HEK293 (cell line): ENCODE results near the gene GRB10.

Experiments used
- GLIS2 ChIP-seq: fragments of 450-650 bp; formaldehyde crosslinking; IDR thresholded peaks from 2 replicates; pipeline ENCODE4 v1.5.1; 2016; ENCODE audit warnings: missing biosample characterization, missing genetic modification characterization
- HOXD13 ChIP-seq: sonication (generic); formaldehyde crosslinking; IDR thresholded peaks from 2 replicates; pipeline ENCODE4 v1.8.0; 2022; ENCODE audit warnings: missing genetic modification reagents, borderline replicate concordance
- IKZF3 ChIP-seq: fragments of 450-650 bp; IDR thresholded peaks from 2 replicates; pipeline ENCODE4 v1.5.0; 2018; ENCODE audit warnings: missing biosample characterization, mild to moderate bottlenecking, missing genetic modification characterization, moderate library complexity
- OVOL3 ChIP-seq: fragments of 450-650 bp; formaldehyde crosslinking; IDR thresholded peaks from 2 replicates; pipeline ENCODE4 v1.5.1; 2016; ENCODE audit warnings: missing biosample characterization, missing genetic modification characterization
- SP2 ChIP-seq: fragments of 450-650 bp; formaldehyde crosslinking; IDR thresholded peaks from 2 replicates; pipeline ENCODE4 v1.5.1; 2016; ENCODE audit warnings: missing biosample characterization, missing genetic modification characterization
- WT1 ChIP-seq: fragments of 450-650 bp; formaldehyde crosslinking; IDR thresholded peaks from 2 replicates; pipeline ENCODE4 v1.5.1; 2016; ENCODE audit warnings: missing biosample characterization, missing genetic modification characterization
- ZNF121 ChIP-seq: fragments of 450-650 bp; formaldehyde crosslinking; IDR thresholded peaks from 2 replicates; pipeline ENCODE4 v1.5.1; 2016; ENCODE audit warnings: missing biosample characterization, missing genetic modification characterization
- ZNF184 ChIP-seq: fragments of 450-650 bp; IDR thresholded peaks from 2 replicates; pipeline ENCODE4 v1.5.1; 2018; ENCODE audit warnings: missing biosample characterization, mild to moderate bottlenecking, missing genetic modification characterization
- ZNF292 ChIP-seq: fragments of 450-650 bp; formaldehyde crosslinking; IDR thresholded peaks from 2 replicates; pipeline ENCODE4 v1.5.1; 2016; ENCODE audit warnings: low read depth, missing biosample characterization, missing genetic modification characterization, borderline replicate concordance
- ZNF433 ChIP-seq: fragments of 450-650 bp; formaldehyde crosslinking; IDR thresholded peaks from 2 replicates; pipeline ENCODE4 v1.5.1; 2016; ENCODE audit warnings: missing biosample characterization, missing genetic modification characterization, low read depth
- ZNF473 ChIP-seq: fragments of 450-650 bp; formaldehyde crosslinking; IDR thresholded peaks from 2 replicates; pipeline ENCODE4 v1.5.1; 2017; ENCODE audit warnings: missing biosample characterization, missing genetic modification characterization
- ZNF549 ChIP-seq: fragments of 450-650 bp; IDR thresholded peaks from 2 replicates; pipeline ENCODE4 v1.5.1; 2018; ENCODE audit warnings: missing biosample characterization, missing genetic modification characterization, mild to moderate bottlenecking, inconsistent platforms, moderate library complexity
- ZNF600 ChIP-seq: fragments of 450-650 bp; formaldehyde crosslinking; IDR thresholded peaks from 2 replicates; pipeline ENCODE4 v1.5.1; 2016; ENCODE audit warnings: missing biosample characterization, missing genetic modification characterization
- ZNF624 ChIP-seq: fragments of 450-650 bp; formaldehyde crosslinking; IDR thresholded peaks from 2 replicates; pipeline ENCODE4 v1.5.1; 2017; ENCODE audit warnings: missing biosample characterization, missing genetic modification characterization
- ZNF664 ChIP-seq: fragments of 450-650 bp; formaldehyde crosslinking; IDR thresholded peaks from 2 replicates; pipeline ENCODE4 v1.5.1; 2016; ENCODE audit warnings: missing biosample characterization, missing genetic modification characterization
- ZNF701 ChIP-seq: fragments of 450-650 bp; formaldehyde crosslinking; IDR thresholded peaks from 2 replicates; pipeline ENCODE4 v1.5.1; 2016; ENCODE audit warnings: missing biosample characterization, missing genetic modification characterization
- ZSCAN23 ChIP-seq: fragments of 450-650 bp; formaldehyde crosslinking; IDR thresholded peaks from 2 replicates; pipeline ENCODE4 v1.5.1; 2016; ENCODE audit warnings: missing biosample characterization, missing genetic modification characterization
- TF ChIP-seq, protein P1 (sequence below): fragments of 450-650 bp; formaldehyde crosslinking; IDR thresholded peaks from 2 replicates; pipeline ENCODE4 v1.5.1; 2016; ENCODE audit warnings: missing biosample characterization, missing genetic modification characterization
- TF ChIP-seq, protein P2 (sequence below): fragments of 450-650 bp; formaldehyde crosslinking; IDR thresholded peaks from 2 replicates; pipeline ENCODE4 v1.5.1; 2016; ENCODE audit warnings: missing biosample characterization, missing genetic modification characterization
- TF ChIP-seq, protein P3 (sequence below): fragments of 450-650 bp; formaldehyde crosslinking; IDR thresholded peaks from 2 replicates; pipeline ENCODE4 v1.5.1; 2016; ENCODE audit warnings: missing biosample characterization, missing genetic modification characterization, borderline replicate concordance
- TF ChIP-seq, protein P4 (sequence below): fragments of 450-650 bp; formaldehyde crosslinking; IDR thresholded peaks from 2 replicates; pipeline ENCODE4 v1.5.1; 2016; ENCODE audit warnings: missing biosample characterization, missing genetic modification characterization
- TF ChIP-seq, protein P5 (sequence below): fragments of 450-650 bp; formaldehyde crosslinking; IDR thresholded peaks from 2 replicates; pipeline ENCODE4 v1.5.1; 2016; ENCODE audit warnings: missing biosample characterization, missing genetic modification characterization, low read depth
- TF ChIP-seq, protein P6 (sequence below): fragments of 450-650 bp; formaldehyde crosslinking; IDR thresholded peaks from 2 replicates; pipeline ENCODE4 v1.5.1; 2016; ENCODE audit warnings: missing biosample characterization, missing genetic modification characterization

Gene GRB10

DNA sequence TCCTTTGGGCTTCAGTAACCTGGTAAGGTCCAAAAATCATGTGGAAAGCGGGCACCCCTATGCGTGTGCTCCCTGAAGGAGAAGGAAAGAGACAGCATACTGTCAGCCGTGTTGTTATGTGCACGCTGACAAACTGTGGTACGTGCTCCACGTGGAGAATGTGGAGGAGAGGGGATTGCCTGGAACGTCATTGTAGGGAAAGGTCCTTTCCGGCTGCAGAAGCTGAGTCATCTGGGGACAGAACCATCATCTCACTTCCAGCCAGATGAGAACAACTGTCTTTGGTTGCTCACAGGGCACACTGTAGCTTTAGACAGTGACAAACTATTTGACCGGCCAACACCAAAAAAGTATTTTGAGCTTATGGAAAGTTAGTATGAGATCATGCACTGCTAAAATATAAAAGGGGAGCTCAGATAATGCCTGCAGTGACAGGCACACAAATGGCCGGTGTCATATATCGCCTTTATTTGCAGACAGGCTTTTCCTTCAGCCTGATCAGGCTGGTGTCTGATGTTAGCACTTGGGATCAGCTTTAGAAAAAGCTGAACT, 38.8 kb upstream of the GRB10 start (continued):
- TF ChIP-seq, protein P1, sequence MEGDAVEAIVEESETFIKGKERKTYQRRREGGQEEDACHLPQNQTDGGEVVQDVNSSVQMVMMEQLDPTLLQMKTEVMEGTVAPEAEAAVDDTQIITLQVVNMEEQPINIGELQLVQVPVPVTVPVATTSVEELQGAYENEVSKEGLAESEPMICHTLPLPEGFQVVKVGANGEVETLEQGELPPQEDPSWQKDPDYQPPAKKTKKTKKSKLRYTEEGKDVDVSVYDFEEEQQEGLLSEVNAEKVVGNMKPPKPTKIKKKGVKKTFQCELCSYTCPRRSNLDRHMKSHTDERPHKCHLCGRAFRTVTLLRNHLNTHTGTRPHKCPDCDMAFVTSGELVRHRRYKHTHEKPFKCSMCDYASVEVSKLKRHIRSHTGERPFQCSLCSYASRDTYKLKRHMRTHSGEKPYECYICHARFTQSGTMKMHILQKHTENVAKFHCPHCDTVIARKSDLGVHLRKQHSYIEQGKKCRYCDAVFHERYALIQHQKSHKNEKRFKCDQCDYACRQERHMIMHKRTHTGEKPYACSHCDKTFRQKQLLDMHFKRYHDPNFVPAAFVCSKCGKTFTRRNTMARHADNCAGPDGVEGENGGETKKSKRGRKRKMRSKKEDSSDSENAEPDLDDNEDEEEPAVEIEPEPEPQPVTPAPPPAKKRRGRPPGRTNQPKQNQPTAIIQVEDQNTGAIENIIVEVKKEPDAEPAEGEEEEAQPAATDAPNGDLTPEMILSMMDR (tag by site-specific recombination), result no peak
- TF ChIP-seq HOXD13, result no peak
- TF ChIP-seq ZNF624 (tag by site-specific recombination), result no peak
- no peak for TF ChIP-seq ZNF433
- peak; percentile 85 for TF ChIP-seq ZNF600 (tag by site-specific recombination)
- TF ChIP-seq ZNF549 (tag by site-specific recombination), result no peak
- no peak for TF ChIP-seq ZNF121
- TF ChIP-seq, protein P2, sequence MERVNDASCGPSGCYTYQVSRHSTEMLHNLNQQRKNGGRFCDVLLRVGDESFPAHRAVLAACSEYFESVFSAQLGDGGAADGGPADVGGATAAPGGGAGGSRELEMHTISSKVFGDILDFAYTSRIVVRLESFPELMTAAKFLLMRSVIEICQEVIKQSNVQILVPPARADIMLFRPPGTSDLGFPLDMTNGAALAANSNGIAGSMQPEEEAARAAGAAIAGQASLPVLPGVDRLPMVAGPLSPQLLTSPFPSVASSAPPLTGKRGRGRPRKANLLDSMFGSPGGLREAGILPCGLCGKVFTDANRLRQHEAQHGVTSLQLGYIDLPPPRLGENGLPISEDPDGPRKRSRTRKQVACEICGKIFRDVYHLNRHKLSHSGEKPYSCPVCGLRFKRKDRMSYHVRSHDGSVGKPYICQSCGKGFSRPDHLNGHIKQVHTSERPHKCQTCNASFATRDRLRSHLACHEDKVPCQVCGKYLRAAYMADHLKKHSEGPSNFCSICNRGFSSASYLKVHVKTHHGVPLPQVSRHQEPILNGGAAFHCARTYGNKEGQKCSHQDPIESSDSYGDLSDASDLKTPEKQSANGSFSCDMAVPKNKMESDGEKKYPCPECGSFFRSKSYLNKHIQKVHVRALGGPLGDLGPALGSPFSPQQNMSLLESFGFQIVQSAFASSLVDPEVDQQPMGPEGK (tag by site-specific recombination), result no peak
- TF ChIP-seq IKZF3 (tag by site-specific recombination), result peak; percentile 47; the same call in 1 of the 2 replicates
- TF ChIP-seq ZNF292 (tag by site-specific recombination), result no peak
- TF ChIP-seq, protein P3, sequence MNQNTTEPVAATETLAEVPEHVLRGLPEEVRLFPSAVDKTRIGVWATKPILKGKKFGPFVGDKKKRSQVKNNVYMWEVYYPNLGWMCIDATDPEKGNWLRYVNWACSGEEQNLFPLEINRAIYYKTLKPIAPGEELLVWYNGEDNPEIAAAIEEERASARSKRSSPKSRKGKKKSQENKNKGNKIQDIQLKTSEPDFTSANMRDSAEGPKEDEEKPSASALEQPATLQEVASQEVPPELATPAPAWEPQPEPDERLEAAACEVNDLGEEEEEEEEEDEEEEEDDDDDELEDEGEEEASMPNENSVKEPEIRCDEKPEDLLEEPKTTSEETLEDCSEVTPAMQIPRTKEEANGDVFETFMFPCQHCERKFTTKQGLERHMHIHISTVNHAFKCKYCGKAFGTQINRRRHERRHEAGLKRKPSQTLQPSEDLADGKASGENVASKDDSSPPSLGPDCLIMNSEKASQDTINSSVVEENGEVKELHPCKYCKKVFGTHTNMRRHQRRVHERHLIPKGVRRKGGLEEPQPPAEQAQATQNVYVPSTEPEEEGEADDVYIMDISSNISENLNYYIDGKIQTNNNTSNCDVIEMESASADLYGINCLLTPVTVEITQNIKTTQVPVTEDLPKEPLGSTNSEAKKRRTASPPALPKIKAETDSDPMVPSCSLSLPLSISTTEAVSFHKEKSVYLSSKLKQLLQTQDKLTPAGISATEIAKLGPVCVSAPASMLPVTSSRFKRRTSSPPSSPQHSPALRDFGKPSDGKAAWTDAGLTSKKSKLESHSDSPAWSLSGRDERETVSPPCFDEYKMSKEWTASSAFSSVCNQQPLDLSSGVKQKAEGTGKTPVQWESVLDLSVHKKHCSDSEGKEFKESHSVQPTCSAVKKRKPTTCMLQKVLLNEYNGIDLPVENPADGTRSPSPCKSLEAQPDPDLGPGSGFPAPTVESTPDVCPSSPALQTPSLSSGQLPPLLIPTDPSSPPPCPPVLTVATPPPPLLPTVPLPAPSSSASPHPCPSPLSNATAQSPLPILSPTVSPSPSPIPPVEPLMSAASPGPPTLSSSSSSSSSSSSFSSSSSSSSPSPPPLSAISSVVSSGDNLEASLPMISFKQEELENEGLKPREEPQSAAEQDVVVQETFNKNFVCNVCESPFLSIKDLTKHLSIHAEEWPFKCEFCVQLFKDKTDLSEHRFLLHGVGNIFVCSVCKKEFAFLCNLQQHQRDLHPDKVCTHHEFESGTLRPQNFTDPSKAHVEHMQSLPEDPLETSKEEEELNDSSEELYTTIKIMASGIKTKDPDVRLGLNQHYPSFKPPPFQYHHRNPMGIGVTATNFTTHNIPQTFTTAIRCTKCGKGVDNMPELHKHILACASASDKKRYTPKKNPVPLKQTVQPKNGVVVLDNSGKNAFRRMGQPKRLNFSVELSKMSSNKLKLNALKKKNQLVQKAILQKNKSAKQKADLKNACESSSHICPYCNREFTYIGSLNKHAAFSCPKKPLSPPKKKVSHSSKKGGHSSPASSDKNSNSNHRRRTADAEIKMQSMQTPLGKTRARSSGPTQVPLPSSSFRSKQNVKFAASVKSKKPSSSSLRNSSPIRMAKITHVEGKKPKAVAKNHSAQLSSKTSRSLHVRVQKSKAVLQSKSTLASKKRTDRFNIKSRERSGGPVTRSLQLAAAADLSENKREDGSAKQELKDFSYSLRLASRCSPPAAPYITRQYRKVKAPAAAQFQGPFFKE, result no peak
- TF ChIP-seq ZNF664 (tag by site-specific recombination), result no peak
- TF ChIP-seq ZNF701 (tag by site-specific recombination), result no peak
- TF ChIP-seq, protein P4, sequence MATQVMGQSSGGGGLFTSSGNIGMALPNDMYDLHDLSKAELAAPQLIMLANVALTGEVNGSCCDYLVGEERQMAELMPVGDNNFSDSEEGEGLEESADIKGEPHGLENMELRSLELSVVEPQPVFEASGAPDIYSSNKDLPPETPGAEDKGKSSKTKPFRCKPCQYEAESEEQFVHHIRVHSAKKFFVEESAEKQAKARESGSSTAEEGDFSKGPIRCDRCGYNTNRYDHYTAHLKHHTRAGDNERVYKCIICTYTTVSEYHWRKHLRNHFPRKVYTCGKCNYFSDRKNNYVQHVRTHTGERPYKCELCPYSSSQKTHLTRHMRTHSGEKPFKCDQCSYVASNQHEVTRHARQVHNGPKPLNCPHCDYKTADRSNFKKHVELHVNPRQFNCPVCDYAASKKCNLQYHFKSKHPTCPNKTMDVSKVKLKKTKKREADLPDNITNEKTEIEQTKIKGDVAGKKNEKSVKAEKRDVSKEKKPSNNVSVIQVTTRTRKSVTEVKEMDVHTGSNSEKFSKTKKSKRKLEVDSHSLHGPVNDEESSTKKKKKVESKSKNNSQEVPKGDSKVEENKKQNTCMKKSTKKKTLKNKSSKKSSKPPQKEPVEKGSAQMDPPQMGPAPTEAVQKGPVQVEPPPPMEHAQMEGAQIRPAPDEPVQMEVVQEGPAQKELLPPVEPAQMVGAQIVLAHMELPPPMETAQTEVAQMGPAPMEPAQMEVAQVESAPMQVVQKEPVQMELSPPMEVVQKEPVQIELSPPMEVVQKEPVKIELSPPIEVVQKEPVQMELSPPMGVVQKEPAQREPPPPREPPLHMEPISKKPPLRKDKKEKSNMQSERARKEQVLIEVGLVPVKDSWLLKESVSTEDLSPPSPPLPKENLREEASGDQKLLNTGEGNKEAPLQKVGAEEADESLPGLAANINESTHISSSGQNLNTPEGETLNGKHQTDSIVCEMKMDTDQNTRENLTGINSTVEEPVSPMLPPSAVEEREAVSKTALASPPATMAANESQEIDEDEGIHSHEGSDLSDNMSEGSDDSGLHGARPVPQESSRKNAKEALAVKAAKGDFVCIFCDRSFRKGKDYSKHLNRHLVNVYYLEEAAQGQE, result no peak
- no peak for TF ChIP-seq ZNF473 (tag by site-specific recombination)
- TF ChIP-seq GLIS2, result no peak
- TF ChIP-seq SP2 (tag by site-specific recombination), result peak; percentile 18
- TF ChIP-seq, protein P5, sequence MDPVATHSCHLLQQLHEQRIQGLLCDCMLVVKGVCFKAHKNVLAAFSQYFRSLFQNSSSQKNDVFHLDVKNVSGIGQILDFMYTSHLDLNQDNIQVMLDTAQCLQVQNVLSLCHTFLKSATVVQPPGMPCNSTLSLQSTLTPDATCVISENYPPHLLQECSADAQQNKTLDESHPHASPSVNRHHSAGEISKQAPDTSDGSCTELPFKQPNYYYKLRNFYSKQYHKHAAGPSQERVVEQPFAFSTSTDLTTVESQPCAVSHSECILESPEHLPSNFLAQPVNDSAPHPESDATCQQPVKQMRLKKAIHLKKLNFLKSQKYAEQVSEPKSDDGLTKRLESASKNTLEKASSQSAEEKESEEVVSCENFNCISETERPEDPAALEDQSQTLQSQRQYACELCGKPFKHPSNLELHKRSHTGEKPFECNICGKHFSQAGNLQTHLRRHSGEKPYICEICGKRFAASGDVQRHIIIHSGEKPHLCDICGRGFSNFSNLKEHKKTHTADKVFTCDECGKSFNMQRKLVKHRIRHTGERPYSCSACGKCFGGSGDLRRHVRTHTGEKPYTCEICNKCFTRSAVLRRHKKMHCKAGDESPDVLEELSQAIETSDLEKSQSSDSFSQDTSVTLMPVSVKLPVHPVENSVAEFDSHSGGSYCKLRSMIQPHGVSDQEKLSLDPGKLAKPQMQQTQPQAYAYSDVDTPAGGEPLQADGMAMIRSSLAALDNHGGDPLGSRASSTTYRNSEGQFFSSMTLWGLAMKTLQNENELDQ (tag by site-specific recombination), result no peak
- no peak for TF ChIP-seq ZNF184
- TF ChIP-seq OVOL3 (tag by site-specific recombination), result no peak
- no peak for TF ChIP-seq ZSCAN23 (tag by site-specific recombination)
- TF ChIP-seq, protein P6, sequence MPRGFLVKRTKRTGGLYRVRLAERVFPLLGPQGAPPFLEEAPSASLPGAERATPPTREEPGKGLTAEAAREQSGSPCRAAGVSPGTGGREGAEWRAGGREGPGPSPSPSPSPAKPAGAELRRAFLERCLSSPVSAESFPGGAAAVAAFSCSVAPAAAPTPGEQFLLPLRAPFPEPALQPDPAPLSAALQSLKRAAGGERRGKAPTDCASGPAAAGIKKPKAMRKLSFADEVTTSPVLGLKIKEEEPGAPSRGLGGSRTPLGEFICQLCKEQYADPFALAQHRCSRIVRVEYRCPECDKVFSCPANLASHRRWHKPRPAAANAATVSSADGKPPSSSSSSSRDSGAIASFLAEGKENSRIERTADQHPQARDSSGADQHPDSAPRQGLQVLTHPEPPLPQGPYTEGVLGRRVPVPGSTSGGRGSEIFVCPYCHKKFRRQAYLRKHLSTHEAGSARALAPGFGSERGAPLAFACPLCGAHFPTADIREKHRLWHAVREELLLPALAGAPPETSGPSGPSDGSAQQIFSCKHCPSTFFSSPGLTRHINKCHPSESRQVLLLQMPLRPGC (tag by site-specific recombination), result no peak; the same call in 1 of the 2 replicates
- TF ChIP-seq WT1, result no peak
